ENCODE measurements around the gene TMEM256.

TMEM256 gene

GRCh38 chr17:7429722-7430121 lies 25.8 kb upstream of the TMEM256 start:
- no peak for DNase-seq (ENCODE audit: low read depth in 2 of 2)

GRCh38 chr17:7428557-7428956 lies 24.7 kb upstream of the TMEM256 start, which contains the start of gene SPEM3:
SPEM3 (plus strand) TSS chr17:7428857; CDS start chr17:7428903, 46 bp downstream.
- no peak for DNase-seq (ENCODE audit: low read depth in 2 of 2)

- no peak for DNase-seq (ENCODE audit: low read depth in 2 of 2)
These were observed 23.7 kb upstream of the TMEM256 start for GRCh38 chr17:7427549-7427948.

- no peak for DNase-seq (ENCODE audit: low read depth in 2 of 2)
These were observed 23.1 kb upstream of the TMEM256 start for GRCh38 chr17:7426896-7427489.

GRCh38 chr17:7426203-7426863 lies 22.4 kb upstream of the TMEM256 start:
- no peak for DNase-seq (ENCODE audit: low read depth in 2 of 2)

GRCh38 chr17:7425756-7426155 lies 21.9 kb upstream of the TMEM256 start:
- DNase-seq (ENCODE audit: low read depth in 2 of 2), result no peak

GRCh38 chr17:7425316-7425715 lies 21.4 kb upstream of the TMEM256 start, which contains the start of gene SPEM2:
SPEM2 (plus strand) TSS chr17:7425616; CDS start chr17:7425689, 73 bp downstream.
- no peak for DNase-seq (ENCODE audit: low read depth in 2 of 2)

GRCh38 chr17:7423679-7424078 lies 19.8 kb upstream of the TMEM256 start:
- no peak for DNase-seq (ENCODE audit: low read depth in 2 of 2)

- no peak for DNase-seq (ENCODE audit: low read depth in 2 of 2)
These were observed 17.3 kb upstream of the TMEM256 start for GRCh38 chr17:7421186-7421585.

GRCh38 chr17:7419819-7420610 lies 16.1 kb upstream of the TMEM256 start, which contains the start of gene SPEM1:
SPEM1 (plus strand) TSS chr17:7420324; CDS start chr17:7420385, 61 bp downstream.
- DNase-seq (ENCODE audit: low read depth in 2 of 2), result no peak

GRCh38 chr17:7418472-7419152 lies 14.7 kb upstream of the TMEM256 start:
- DNase-seq (ENCODE audit: low read depth in 2 of 2), result no peak

- no peak for DNase-seq (ENCODE audit: low read depth in 2 of 2)
These were observed 13.3 kb upstream of the TMEM256 start for GRCh38 chr17:7417056-7417655.

GRCh38 chr17:7416323-7416722 lies 12.4 kb upstream of the TMEM256 start:
- no peak for DNase-seq (ENCODE audit: low read depth in 2 of 2)

GRCh38 chr17:7415784-7416183 lies 11.9 kb upstream of the TMEM256 start:
- no peak for DNase-seq (ENCODE audit: low read depth in 2 of 2)

- no peak for DNase-seq (ENCODE audit: low read depth in 2 of 2)
These were observed 10.9 kb upstream of the TMEM256 start for GRCh38 chr17:7414837-7415236.

GRCh38 chr17:7413346-7413985 lies 9.6 kb upstream of the TMEM256 start:
- no peak for DNase-seq (ENCODE audit: low read depth in 2 of 2)

- no peak for DNase-seq (ENCODE audit: low read depth in 2 of 2)
These were observed 7.5 kb upstream of the TMEM256 start for GRCh38 chr17:7411427-7411750.

- no peak for DNase-seq (ENCODE audit: low read depth in 2 of 2)
These were observed 6.9 kb upstream of the TMEM256 start for GRCh38 chr17:7410634-7411426.

GRCh38 chr17:7409716-7410115 lies 5.8 kb upstream of the TMEM256 start:
- DNase-seq (ENCODE audit: low read depth in 2 of 2), result no peak

GRCh38 chr17:7408863-7409262 lies 5.0 kb upstream of the TMEM256 start:
- no peak for DNase-seq (ENCODE audit: low read depth in 2 of 2)
